ENCODE results near the gene KDM5B. TPM values are rescaled to one million over a fixed set of nuclear protein-coding genes. Genes with fewer than 3 reads are reported as not detected.

KDM5B gene
- total and polyA plus RNA-seq, 2 experiments from 2014 or later: 175 to 202 TPM

DNA sequence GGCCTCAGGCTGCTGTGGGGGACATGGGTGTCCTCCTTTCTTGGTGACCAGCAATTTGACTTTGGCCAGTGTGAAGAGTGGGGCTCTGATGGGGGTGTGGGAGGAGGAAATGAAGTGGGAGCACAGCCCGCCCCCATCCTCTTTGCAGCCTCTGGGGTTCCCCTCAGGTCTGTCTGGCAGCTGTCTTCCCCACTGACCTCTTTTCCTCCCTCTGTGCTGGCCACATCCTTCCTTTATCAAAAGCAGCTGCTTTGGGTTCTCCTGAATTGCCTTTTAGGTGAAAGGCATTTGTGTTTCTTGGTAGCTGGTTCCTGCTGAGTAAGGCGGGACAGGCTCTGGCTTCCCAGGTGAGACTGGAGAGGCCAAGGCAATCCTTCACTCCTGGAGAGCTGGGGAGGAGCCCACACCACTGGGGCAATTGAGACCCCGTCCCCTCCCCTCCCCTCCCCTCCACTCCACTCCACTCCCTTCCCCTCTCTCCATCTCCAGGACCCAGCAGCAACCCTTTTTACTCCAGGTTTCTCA is 27.4 kb upstream of the KDM5B start (continued):
- TF ChIP-seq, protein P1, sequence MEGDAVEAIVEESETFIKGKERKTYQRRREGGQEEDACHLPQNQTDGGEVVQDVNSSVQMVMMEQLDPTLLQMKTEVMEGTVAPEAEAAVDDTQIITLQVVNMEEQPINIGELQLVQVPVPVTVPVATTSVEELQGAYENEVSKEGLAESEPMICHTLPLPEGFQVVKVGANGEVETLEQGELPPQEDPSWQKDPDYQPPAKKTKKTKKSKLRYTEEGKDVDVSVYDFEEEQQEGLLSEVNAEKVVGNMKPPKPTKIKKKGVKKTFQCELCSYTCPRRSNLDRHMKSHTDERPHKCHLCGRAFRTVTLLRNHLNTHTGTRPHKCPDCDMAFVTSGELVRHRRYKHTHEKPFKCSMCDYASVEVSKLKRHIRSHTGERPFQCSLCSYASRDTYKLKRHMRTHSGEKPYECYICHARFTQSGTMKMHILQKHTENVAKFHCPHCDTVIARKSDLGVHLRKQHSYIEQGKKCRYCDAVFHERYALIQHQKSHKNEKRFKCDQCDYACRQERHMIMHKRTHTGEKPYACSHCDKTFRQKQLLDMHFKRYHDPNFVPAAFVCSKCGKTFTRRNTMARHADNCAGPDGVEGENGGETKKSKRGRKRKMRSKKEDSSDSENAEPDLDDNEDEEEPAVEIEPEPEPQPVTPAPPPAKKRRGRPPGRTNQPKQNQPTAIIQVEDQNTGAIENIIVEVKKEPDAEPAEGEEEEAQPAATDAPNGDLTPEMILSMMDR (conservative IDR thresholded peaks at IDR 0.05; ENCODE audit: low read depth in 2 of 2): no peak
- TF ChIP-seq, protein P2, sequence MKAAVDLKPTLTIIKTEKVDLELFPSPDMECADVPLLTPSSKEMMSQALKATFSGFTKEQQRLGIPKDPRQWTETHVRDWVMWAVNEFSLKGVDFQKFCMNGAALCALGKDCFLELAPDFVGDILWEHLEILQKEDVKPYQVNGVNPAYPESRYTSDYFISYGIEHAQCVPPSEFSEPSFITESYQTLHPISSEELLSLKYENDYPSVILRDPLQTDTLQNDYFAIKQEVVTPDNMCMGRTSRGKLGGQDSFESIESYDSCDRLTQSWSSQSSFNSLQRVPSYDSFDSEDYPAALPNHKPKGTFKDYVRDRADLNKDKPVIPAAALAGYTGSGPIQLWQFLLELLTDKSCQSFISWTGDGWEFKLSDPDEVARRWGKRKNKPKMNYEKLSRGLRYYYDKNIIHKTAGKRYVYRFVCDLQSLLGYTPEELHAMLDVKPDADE (IDR thresholded peaks at IDR 0.05): no peak
- TF ChIP-seq, protein P3, sequence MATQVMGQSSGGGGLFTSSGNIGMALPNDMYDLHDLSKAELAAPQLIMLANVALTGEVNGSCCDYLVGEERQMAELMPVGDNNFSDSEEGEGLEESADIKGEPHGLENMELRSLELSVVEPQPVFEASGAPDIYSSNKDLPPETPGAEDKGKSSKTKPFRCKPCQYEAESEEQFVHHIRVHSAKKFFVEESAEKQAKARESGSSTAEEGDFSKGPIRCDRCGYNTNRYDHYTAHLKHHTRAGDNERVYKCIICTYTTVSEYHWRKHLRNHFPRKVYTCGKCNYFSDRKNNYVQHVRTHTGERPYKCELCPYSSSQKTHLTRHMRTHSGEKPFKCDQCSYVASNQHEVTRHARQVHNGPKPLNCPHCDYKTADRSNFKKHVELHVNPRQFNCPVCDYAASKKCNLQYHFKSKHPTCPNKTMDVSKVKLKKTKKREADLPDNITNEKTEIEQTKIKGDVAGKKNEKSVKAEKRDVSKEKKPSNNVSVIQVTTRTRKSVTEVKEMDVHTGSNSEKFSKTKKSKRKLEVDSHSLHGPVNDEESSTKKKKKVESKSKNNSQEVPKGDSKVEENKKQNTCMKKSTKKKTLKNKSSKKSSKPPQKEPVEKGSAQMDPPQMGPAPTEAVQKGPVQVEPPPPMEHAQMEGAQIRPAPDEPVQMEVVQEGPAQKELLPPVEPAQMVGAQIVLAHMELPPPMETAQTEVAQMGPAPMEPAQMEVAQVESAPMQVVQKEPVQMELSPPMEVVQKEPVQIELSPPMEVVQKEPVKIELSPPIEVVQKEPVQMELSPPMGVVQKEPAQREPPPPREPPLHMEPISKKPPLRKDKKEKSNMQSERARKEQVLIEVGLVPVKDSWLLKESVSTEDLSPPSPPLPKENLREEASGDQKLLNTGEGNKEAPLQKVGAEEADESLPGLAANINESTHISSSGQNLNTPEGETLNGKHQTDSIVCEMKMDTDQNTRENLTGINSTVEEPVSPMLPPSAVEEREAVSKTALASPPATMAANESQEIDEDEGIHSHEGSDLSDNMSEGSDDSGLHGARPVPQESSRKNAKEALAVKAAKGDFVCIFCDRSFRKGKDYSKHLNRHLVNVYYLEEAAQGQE (IDR thresholded peaks at IDR 0.05; ENCODE audit: unreplicated experiment): no peak

DNA sequence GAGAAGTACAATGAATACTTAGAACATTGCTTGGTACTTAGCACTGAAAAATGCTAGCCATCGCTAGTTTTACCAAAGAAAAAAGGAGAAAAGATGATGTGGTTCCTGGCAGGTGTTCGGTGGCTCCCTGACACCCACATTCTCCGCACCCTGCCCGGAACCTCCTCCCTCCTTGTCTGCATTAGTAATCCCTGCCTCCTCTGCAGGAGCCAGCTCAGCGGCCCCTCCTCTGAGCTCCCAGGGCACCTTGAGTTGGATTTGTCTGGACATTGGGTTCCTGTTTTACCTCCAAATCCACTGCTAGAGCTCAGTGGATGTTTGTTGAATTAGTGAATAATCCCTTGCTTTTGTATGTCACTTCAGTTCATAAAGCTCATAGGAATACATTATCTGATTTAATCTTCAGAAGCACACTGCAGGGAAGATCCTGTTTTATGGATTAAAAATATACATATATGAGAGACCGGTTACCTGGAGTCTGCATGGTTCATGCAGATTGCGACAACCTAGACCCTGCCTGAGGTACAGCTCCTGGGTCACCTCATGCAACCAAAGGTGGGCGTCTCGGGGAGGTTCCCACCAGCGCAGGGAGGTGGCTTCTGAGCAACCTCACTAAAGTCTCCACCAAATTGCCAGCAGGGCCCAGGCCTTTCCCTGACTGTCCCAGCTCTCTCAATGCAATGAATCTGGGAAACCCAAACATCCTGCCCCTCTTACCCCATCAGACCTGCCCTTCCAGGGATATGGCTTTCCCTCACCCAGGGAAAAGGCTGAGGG is 26.7 kb upstream of the KDM5B start:
- H4K20me1 ChIP-seq (replicated peaks; ENCODE audit: insufficient read depth): no peaks in the 10 kb centered on the region
- H3K4me3 ChIP-seq: no peak overlapping the region
- DNase-seq (ENCODE audit: low spot score) (no peak), ATAC-seq (peak; percentile 22)
- no peak overlapping the region for H3K27ac ChIP-seq (ENCODE audit: low read depth)
- Mint-ChIP-seq H3K4me1 (peaks cover 21% of the 10 kb centered on the region), H3K4me3 (no peak overlapping the region), H3K9me3 (no peaks in the 10 kb centered on the region), H3K27me3 (ENCODE audit: insufficient read depth, low read depth, poor library complexity) (peaks cover 6% of the 10 kb centered on the region), H3K27ac (no peak overlapping the region), H3K36me3 (ENCODE audit: low read depth) (no peaks in the 10 kb centered on the region)
- H3F3A ChIP-seq (replicated peaks; ENCODE audit: low read depth): no peaks in the 10 kb centered on the region
- no peaks in the 10 kb centered on the region for H3K36me3 ChIP-seq (ENCODE audit: insufficient read depth)
- no peaks in the 10 kb centered on the region for H3K79me2 ChIP-seq (replicated peaks; ENCODE audit: insufficient read depth)
- H3K4me1 ChIP-seq (ENCODE audit: insufficient read depth): peaks cover 4% of the 10 kb centered on the region; the same call in 1 of the 2 replicates
- TF ChIP-seq EZH2phosphoT487 (IDR thresholded peaks at IDR 0.05; ENCODE audit: unreplicated experiment): no peak
- TF ChIP-seq, protein P4, sequence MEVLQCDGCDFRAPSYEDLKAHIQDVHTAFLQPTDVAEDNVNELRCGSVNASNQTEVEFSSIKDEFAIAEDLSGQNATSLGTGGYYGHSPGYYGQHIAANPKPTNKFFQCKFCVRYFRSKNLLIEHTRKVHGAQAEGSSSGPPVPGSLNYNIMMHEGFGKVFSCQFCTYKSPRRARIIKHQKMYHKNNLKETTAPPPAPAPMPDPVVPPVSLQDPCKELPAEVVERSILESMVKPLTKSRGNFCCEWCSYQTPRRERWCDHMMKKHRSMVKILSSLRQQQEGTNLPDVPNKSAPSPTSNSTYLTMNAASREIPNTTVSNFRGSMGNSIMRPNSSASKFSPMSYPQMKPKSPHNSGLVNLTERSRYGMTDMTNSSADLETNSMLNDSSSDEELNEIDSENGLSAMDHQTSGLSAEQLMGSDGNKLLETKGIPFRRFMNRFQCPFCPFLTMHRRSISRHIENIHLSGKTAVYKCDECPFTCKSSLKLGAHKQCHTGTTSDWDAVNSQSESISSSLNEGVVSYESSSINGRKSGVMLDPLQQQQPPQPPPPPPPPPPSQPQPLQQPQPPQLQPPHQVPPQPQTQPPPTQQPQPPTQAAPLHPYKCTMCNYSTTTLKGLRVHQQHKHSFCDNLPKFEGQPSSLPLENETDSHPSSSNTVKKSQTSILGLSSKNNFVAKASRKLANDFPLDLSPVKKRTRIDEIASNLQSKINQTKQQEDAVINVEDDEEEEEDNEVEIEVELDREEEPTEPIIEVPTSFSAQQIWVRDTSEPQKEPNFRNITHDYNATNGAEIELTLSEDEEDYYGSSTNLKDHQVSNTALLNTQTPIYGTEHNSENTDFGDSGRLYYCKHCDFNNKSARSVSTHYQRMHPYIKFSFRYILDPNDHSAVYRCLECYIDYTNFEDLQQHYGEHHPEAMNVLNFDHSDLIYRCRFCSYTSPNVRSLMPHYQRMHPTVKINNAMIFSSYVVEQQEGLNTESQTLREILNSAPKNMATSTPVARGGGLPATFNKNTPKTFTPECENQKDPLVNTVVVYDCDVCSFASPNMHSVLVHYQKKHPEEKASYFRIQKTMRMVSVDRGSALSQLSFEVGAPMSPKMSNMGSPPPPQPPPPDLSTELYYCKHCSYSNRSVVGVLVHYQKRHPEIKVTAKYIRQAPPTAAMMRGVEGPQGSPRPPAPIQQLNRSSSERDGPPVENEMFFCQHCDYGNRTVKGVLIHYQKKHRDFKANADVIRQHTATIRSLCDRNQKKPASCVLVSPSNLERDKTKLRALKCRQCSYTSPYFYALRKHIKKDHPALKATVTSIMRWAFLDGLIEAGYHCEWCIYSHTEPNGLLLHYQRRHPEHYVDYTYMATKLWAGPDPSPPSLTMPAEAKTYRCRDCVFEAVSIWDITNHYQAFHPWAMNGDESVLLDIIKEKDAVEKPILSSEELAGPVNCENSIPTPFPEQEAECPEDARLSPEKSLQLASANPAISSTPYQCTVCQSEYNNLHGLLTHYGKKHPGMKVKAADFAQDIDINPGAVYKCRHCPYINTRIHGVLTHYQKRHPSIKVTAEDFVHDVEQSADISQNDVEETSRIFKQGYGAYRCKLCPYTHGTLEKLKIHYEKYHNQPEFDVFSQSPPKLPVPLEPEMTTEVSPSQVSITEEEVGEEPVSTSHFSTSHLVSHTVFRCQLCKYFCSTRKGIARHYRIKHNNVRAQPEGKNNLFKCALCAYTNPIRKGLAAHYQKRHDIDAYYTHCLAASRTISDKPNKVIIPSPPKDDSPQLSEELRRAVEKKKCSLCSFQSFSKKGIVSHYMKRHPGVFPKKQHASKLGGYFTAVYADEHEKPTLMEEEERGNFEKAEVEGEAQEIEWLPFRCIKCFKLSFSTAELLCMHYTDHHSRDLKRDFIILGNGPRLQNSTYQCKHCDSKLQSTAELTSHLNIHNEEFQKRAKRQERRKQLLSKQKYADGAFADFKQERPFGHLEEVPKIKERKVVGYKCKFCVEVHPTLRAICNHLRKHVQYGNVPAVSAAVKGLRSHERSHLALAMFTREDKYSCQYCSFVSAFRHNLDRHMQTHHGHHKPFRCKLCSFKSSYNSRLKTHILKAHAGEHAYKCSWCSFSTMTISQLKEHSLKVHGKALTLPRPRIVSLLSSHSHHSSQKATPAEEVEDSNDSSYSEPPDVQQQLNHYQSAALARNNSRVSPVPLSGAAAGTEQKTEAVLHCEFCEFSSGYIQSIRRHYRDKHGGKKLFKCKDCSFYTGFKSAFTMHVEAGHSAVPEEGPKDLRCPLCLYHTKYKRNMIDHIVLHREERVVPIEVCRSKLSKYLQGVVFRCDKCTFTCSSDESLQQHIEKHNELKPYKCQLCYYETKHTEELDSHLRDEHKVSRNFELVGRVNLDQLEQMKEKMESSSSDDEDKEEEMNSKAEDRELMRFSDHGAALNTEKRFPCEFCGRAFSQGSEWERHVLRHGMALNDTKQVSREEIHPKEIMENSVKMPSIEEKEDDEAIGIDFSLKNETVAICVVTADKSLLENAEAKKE (CRISPR knock-in tag; IDR thresholded peaks at IDR 0.05): no peak
- TF ChIP-seq, protein P3 (IDR thresholded peaks at IDR 0.05; ENCODE audit: unreplicated experiment): no peak
- H3K4me2 ChIP-seq: no peak overlapping the region
- H2AFZ ChIP-seq: no peak overlapping the region
- H3K9me2 ChIP-seq (ENCODE audit: insufficient read depth): no peaks in the 10 kb centered on the region; the same call in 1 of the 2 replicates
- H3K27me3 ChIP-seq (ENCODE audit: insufficient read depth): no peaks in the 10 kb centered on the region
